Activated T-cell treated with anti-CD3 and anti-CD28 coated beads, Interleukin-2, amount 50 U/mL, for 72 hours (primary cell): Measurements from ENCODE around the gene CEP43. TPM values are rescaled to one million over a fixed set of nuclear protein-coding genes. Genes with fewer than 3 reads are reported as not detected.
A peak's percentile ranks its signal among the peaks of the same experiment; 100 is the strongest.
"Not testable (repeated sequence)": the region's sequence is repeated elsewhere in the genome, so short reads cannot be mapped to it uniquely, and the experiment has no call there.

Source experiments
- ATAC-seq, 2 donors: fragments of 150-1000 bp; cut with Tn5 transposase; replicated peaks in 1 of 2; 2 replicates each; pipeline ENCODE4 v1.10.0; 2021; ENCODE audit warnings: moderate library complexity in 2 of 2, mild to moderate bottlenecking in 1 of 2
- DNase-seq, 2 donors: peaks; one replicate each; pipeline ENCODE4 v3.0.0; 2021 to 2022; ENCODE audit warnings: mixed read lengths in 1 of 2
- H3K27ac Mint-ChIP-seq: one replicate; pipeline ENCODE4 v1.8.0; 2022; ENCODE audit warnings: mild to moderate bottlenecking, moderate library complexity, mixed read lengths
- H3K27me3 Mint-ChIP-seq: one replicate; pipeline ENCODE4 v1.8.0; 2022; ENCODE audit warnings: low read depth, mixed read lengths
- H3K36me3 Mint-ChIP-seq, 2 donors: one replicate each; pipeline ENCODE4 v1.8.0; 2022; ENCODE audit warnings: mixed read lengths in 2 of 2, mild to moderate bottlenecking in 1 of 2; ENCODE audit not compliant: insufficient read depth in 2 of 2
- H3K4me1 Mint-ChIP-seq: one replicate; pipeline ENCODE4 v1.8.0; 2022; ENCODE audit warnings: low read depth, mixed read lengths
- H3K4me3 Mint-ChIP-seq, 2 donors: one replicate each; pipeline ENCODE4 v1.8.0; 2022; ENCODE audit warnings: mild to moderate bottlenecking in 2 of 2, mixed read lengths in 2 of 2, moderate library complexity in 2 of 2
- H3K9me3 Mint-ChIP-seq, 2 donors: one replicate each; pipeline ENCODE4 v1.8.0; 2022; ENCODE audit warnings: mixed read lengths in 2 of 2
- total RNA-seq, 2 donors: library from RNA; stranded (reverse); gene quantifications; one replicate each; pipeline ENCODE4 v1.2.3, GENCODE V29; 2022

Gene CEP43, protein sequence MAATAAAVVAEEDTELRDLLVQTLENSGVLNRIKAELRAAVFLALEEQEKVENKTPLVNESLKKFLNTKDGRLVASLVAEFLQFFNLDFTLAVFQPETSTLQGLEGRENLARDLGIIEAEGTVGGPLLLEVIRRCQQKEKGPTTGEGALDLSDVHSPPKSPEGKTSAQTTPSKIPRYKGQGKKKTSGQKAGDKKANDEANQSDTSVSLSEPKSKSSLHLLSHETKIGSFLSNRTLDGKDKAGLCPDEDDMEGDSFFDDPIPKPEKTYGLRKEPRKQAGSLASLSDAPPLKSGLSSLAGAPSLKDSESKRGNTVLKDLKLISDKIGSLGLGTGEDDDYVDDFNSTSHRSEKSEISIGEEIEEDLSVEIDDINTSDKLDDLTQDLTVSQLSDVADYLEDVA
- 10 to 100 TPM; 17.9 to 20.7 TPM for total RNA-seq

GRCh38 chr6:166999145-166999883 lies at the start of gene CEP43:
Gene CEP43, plus strand, starts transcription at chr6:166999397. Its CDS starts 16 bp downstream, at chr6:166999413.
- Mint-ChIP-seq H3K27me3 (no peaks in the 10 kb centered on the region), H3K4me1 (peaks cover 28% of the 10 kb centered on the region), H3K27ac (peak within 1 kb of the TSS; percentile 95), H3K4me3 (peak within 1 kb of the TSS; percentile 87 to 89), H3K9me3 (no peaks in the 10 kb centered on the region), H3K36me3 (peaks cover 3 to 7% of the 10 kb centered on the region in 2 donors)
- ATAC-seq = peak; percentile 92 to 94
- DNase-seq = peak; percentile 87 to 94

DNA sequence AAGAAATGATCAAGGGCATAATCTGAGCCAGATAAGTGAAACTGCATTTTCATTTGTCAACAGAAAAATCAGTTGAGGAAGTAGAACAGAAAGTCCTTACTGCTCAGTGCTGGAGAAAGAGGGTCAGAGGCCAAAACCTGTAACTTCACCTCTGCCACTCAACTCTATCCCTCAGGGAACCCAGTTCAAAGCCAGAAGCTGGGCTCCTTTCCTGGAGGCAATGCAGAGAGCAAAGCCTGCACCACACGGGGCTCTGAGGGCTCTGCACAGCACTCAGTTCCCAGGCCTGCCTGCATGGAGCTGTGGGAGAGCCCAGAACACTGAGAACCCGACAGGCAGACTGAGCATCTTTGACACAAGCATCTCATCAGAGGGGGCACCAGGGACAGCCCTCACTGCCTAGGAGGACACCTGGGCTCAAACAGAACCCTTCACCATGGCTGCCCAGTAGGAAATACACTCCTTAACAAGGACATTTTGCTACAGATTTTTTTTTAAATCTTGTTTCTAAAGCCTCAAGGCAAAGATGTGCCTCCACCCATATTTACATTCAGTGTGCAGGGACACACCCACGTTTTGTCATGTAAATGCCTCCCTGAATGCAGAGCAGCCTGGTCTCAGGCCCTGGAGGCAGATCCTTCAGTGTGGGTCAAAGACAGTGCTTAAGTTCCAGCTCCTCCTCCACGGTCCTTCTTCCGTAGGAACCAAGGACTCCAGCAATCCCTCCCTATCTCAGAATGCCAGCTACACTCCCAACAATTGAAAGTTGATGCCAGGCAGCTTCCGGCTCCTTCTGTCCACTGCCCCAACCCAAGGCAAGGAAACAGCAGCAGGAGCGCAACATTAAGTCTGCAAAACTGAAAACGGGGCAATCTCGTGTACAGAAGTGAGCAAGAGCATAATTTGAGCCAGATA lies 49.4 kb upstream of the CEP43 start:
- Mint-ChIP-seq H3K9me3 (no peaks in the 10 kb centered on the region), H3K4me3 (peak overlapping the region; percentile 79 to 93), H3K36me3 (peaks cover 3 to 8% of the 10 kb centered on the region in 2 donors), H3K4me1 (peaks cover 62% of the 10 kb centered on the region), H3K27ac (peak overlapping the region; percentile 87), H3K27me3 (no peaks in the 10 kb centered on the region)
- ATAC-seq (no peak), DNase-seq (no peak)

DNA sequence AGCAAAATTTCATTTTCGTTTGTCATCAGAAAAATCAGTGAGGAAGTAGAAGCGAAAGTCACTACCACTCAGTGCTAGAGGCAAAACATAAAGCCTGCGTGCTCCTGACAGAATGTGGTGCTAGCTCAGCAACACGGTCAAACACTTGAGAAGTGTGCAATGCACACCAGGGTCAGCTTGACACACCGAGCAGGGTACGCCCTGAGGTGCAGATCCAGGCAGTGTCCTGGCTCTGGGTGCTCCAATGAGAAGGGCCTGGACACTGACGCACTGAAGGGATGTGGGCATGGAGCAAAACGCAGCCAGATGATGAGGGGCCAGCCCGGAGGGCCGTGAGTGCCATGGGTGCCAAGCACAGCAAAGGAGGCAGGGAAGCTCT lies 48.8 kb upstream of the CEP43 start:
- H3K9me3 Mint-ChIP-seq = no peaks in the 10 kb centered on the region
- peak; percentile 38 to 46 for ATAC-seq

GRCh38 chr6:166950892-166951669 lies 48.1 kb upstream of the CEP43 start:
- not testable (repeated sequence) for H3K27me3 Mint-ChIP-seq, H3K36me3 Mint-ChIP-seq, H3K9me3 Mint-ChIP-seq
- Mint-ChIP-seq H3K4me3 (peak overlapping the region; percentile 79 to 93), H3K4me1 (peaks cover 66% of the 10 kb centered on the region), H3K27ac (peak overlapping the region; percentile 87)
- peak; percentile 84 to 87 for DNase-seq
- peak; percentile 89 to 92 for ATAC-seq

More for the DNA sequence above, 48.8 kb upstream of the CEP43 start:
- H3K36me3 Mint-ChIP-seq = peaks cover 2 to 4% of the 10 kb centered on the region in 2 donors
- peaks cover 64% of the 10 kb centered on the region for H3K4me1 Mint-ChIP-seq
- peak; percentile 19 to 39 for DNase-seq
- H3K27ac Mint-ChIP-seq = peak overlapping the region; percentile 87
- peak overlapping the region; percentile 79 to 93 for H3K4me3 Mint-ChIP-seq
- H3K27me3 Mint-ChIP-seq = no peaks in the 10 kb centered on the region

GRCh38 chr6:166951670-166952060 lies 47.5 kb upstream of the CEP43 start:
- H3K27ac Mint-ChIP-seq = peak overlapping the region; percentile 87
- H3K27me3 Mint-ChIP-seq = no peaks in the 10 kb centered on the region
- DNase-seq = no peak
- peak overlapping the region; percentile 79 to 93 for H3K4me3 Mint-ChIP-seq
- ATAC-seq = no peak
- no peaks in the 10 kb centered on the region for H3K9me3 Mint-ChIP-seq
- peaks cover 66% of the 10 kb centered on the region for H3K4me1 Mint-ChIP-seq
- peaks cover 2 to 3% of the 10 kb centered on the region in 2 donors for H3K36me3 Mint-ChIP-seq

GRCh38 chr6:166952121-166952520 lies 47.1 kb upstream of the CEP43 start:
- Mint-ChIP-seq H3K9me3 (no peaks in the 10 kb centered on the region), H3K4me1 (peaks cover 66% of the 10 kb centered on the region), H3K36me3 (peaks cover 2 to 3% of the 10 kb centered on the region in 2 donors), H3K27ac (peak overlapping the region; percentile 13), H3K4me3 (peak overlapping the region; percentile 60 to 94), H3K27me3 (no peaks in the 10 kb centered on the region)
- DNase-seq = no peak
- ATAC-seq = no peak

- peak overlapping the region; percentile 79 for H3K27ac Mint-ChIP-seq
- peak; percentile 28 to 37 for DNase-seq
- peaks cover 73% of the 10 kb centered on the region for H3K4me1 Mint-ChIP-seq
- H3K9me3 Mint-ChIP-seq = no peaks in the 10 kb centered on the region
- H3K36me3 Mint-ChIP-seq = peaks cover 0 to 2% of the 10 kb centered on the region in 2 donors
- H3K27me3 Mint-ChIP-seq = no peaks in the 10 kb centered on the region
- no peak for ATAC-seq
- peak overlapping the region; percentile 84 to 94 for H3K4me3 Mint-ChIP-seq
Measured at GRCh38 chr6:166952567-166953486, 46.4 kb upstream of the CEP43 start.

DNA sequence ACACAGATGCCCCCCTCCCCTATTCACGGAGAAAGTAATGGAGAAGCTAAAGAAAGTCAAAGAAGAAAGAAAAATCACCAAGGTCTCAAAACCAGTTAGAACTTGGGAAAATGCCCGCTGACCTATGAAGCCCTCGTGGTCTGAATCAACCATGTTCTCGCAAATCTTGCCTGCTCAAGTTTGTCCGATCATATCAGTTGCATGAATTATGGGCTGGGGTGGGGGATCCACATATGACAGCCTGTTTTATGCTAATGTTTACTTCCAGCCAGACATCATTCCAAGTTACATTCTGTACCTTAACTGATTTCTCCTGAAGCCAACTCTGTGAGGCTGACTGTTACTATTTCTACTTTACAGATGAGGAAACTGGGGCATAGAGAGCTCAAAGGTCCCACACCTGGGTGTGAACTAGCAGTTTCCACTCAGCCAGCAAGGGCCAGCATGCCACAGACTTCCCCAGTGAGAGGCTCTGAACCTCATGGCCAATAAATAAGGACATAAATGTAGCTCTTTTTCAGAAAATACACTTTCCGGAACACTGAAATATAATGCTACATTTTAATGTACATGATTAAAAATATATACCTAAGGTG lies 45.0 kb upstream of the CEP43 start:
- ATAC-seq (no peak), DNase-seq (no peak)
- no peaks in the 10 kb centered on the region for H3K27me3 Mint-ChIP-seq
- no peaks in the 10 kb centered on the region for H3K9me3 Mint-ChIP-seq
- H3K27ac Mint-ChIP-seq = no peak overlapping the region
- H3K36me3 Mint-ChIP-seq = peaks cover 0 to 2% of the 10 kb centered on the region in 2 donors
- peaks cover 85% of the 10 kb centered on the region for H3K4me1 Mint-ChIP-seq
- H3K4me3 Mint-ChIP-seq = peak overlapping the region; percentile 84 to 94

DNA sequence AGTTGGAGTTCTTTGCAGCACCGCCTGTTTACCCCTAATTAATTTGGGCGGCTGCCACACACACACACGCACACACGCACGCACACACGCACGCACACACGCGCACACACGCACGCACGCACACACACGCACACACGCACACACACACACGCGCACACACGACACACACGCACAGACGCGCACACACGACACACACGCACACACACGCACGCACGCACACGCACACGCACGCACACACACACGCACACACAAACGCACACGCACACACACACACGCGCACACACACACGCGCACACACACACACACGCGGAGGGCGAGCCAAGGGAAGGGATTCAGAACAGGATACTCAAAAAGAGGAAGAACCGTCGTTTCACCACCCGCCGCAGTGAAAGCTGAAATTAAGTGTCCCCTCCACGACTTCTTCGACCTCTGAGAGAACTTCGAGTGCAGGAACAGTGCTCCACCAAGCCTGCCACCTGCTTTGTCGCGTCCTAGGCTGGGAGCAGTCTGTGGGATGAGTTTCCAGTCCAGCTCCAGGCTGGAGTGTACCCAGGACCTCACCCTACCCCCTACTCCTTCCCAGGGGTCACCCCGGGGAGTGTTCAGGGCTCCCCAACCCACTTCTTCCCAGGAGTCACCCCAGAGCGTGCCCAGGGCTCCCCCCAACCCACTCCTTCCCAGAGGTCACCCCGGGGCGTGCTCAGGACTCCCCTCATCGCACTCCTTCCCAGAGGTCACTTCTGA lies 43.9 kb upstream of the CEP43 start:
- Mint-ChIP-seq H3K27ac (peak overlapping the region; percentile 70), H3K36me3 (peaks cover 0 to 2% of the 10 kb centered on the region in 2 donors), H3K9me3 (no peaks in the 10 kb centered on the region), H3K27me3 (no peaks in the 10 kb centered on the region), H3K4me3 (peak overlapping the region; percentile 84 to 94), H3K4me1 (peaks cover 84% of the 10 kb centered on the region)
- ATAC-seq (no peak), DNase-seq (peak; percentile 26 to 31)

GRCh38 chr6:166955865-166956443 lies 43.2 kb upstream of the CEP43 start:
- peak overlapping the region; percentile 84 to 94 for H3K4me3 Mint-ChIP-seq
- peak in 1 of 2 donors; percentile 58 for DNase-seq
- ATAC-seq = peak; percentile 24 to 29
- H3K4me1 Mint-ChIP-seq = peaks cover 80% of the 10 kb centered on the region
- H3K36me3 Mint-ChIP-seq = peaks cover 0 to 2% of the 10 kb centered on the region in 2 donors
- no peak overlapping the region for H3K27ac Mint-ChIP-seq
- no peaks in the 10 kb centered on the region for H3K9me3 Mint-ChIP-seq
- H3K27me3 Mint-ChIP-seq = no peaks in the 10 kb centered on the region
